SH-SY5Y (cell line): ENCODE measurements around the gene FBXW8.

ENCODE experiments used
- GATA2 ChIP-seq: IDR thresholded peaks from 2 replicates; pipeline ENCODE4 v1.6.1; 2011; ENCODE audit warnings: mild to moderate bottlenecking, low read depth, low read length
- GATA3 ChIP-seq: IDR thresholded peaks from 2 replicates; pipeline ENCODE4 v1.6.1; 2011; ENCODE audit warnings: low read depth, mild to moderate bottlenecking, low read length, moderate library complexity

- no peak for TF ChIP-seq GATA3
- 0 out of 2 replicates have a peak, but pooled peaks have one; percentile 9 for TF ChIP-seq GATA2
Measured at GRCh38 chr12:117069101-117069797, 158.5 kb downstream of the FBXW8 start.
